ENCODE data around the gene AHSP. TPM values are rescaled to one million over a fixed set of nuclear protein-coding genes. Genes with fewer than 3 reads are reported as not detected.

Gene AHSP
- total and polyA plus RNA-seq, 10 of the 15 experiments (the other 5 are each of a cell fraction or from before 2014, with no cell fraction given): not detected

- 0 out of 2 replicates have a peak, but pooled peaks cover 3% of the 10 kb centered on the region for H3K4me1 ChIP-seq (ENCODE audit: control insufficient read depth, insufficient read depth, low read length)
- H3K79me2 ChIP-seq (ENCODE audit: control insufficient read depth, insufficient read depth, low read length): no peaks in the 10 kb centered on the region
- ChIA-PET RAD21 (ENCODE audit: unreplicated experiment) (no interaction called here), SMC1A (ENCODE audit: uncharacterized antibody, unreplicated experiment) (no interaction called here), CTCF (no interaction called here), POLR2A (interaction anchor here (1.0 kb wide), 1 partner anchor 21 kb away, joined by 3 read pairs; the partner anchor contains the start of gene RUSF1)
- intact Hi-C loops (cut with micrococcal nuclease; ENCODE audit: unreplicated experiment) (no loop called here), in situ Hi-C loops (cut with MboI) (no loop called here)
- no peak for FAIRE-seq
- H3K9me3 ChIP-seq (replicated peaks; ENCODE audit: control insufficient read depth, insufficient read depth, low read length): no peaks in the 10 kb centered on the region
- DNase-seq (ENCODE audit: low read depth, low spot score): no peak
- H3K4me2 ChIP-seq (ENCODE audit: control insufficient read depth, insufficient read depth): peak overlapping the region; percentile 93
- H3K9ac ChIP-seq (ENCODE audit: control insufficient read depth, insufficient read depth, low read length): no peak overlapping the region
- no peak overlapping the region for H3K27ac ChIP-seq (ENCODE audit: control insufficient read depth, insufficient read depth)
- no peaks in the 10 kb centered on the region; a peak in 3 of 4 replicates for H3K36me3 ChIP-seq (ENCODE audit: control insufficient read depth in 2 of 2, insufficient read depth in 2 of 2, low read length in 1 of 2)
- TF ChIP-seq CBX5 (IDR thresholded peaks at IDR 0.05; ENCODE audit: low read depth) (no peak), KDM1A (IDR thresholded peaks at IDR 0.05; ENCODE audit: borderline replicate concordance) (no peak), POLR2A (IDR thresholded peaks at IDR 0.05; ENCODE audit: low read depth, low read length) (no peak), IKZF2 (IDR thresholded peaks at IDR 0.05) (no peak), TCF7 (IDR thresholded peaks at IDR 0.05; ENCODE audit: borderline replicate concordance) (no peak), BCLAF1 (IDR thresholded peaks at IDR 0.05) (no peak), SKIL (IDR thresholded peaks at IDR 0.05; ENCODE audit: low read depth, poor library complexity, severe bottlenecking) (no peak), GATAD2B (conservative IDR thresholded peaks at IDR 0.05; ENCODE audit: low read depth) (no peak), E2F4 (IDR thresholded peaks at IDR 0.05; ENCODE audit: low read depth, low read length) (no peak), CHD1 (IDR thresholded peaks at IDR 0.05; ENCODE audit: low read depth, low read length) (no peak), BMI1 (IDR thresholded peaks at IDR 0.05; ENCODE audit: borderline replicate concordance) (no peak), TBL1XR1 (IDR thresholded peaks at IDR 0.05; ENCODE audit: low read depth, low read length) (no peak), ETV6 (conservative IDR thresholded peaks at IDR 0.05 in 1 of 2, IDR thresholded peaks at IDR 0.05 in 1 of 2; ENCODE audit: borderline replicate concordance in 1 of 2, low read depth in 1 of 2) (no peak), CREB1 (IDR thresholded peaks at IDR 0.05; ENCODE audit: low read depth) (no peak)
- TF ChIP-seq, protein P1, sequence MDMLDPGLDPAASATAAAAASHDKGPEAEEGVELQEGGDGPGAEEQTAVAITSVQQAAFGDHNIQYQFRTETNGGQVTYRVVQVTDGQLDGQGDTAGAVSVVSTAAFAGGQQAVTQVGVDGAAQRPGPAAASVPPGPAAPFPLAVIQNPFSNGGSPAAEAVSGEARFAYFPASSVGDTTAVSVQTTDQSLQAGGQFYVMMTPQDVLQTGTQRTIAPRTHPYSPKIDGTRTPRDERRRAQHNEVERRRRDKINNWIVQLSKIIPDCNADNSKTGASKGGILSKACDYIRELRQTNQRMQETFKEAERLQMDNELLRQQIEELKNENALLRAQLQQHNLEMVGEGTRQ (IDR thresholded peaks at IDR 0.05; ENCODE audit: borderline replicate concordance, low read depth, low read length): no peak
- 33% methylated on average over 48 of the region's 48 CpGs for WGBS (ENCODE audit: insufficient coverage, insufficient replicate concordance, low lambda C conversion rate, missing lambda C conversion rate)
- H2AFZ ChIP-seq (ENCODE audit: control insufficient read depth, low read depth, low read length): peak overlapping the region; percentile 61
- no peaks in the 10 kb centered on the region for H4K20me1 ChIP-seq (ENCODE audit: control insufficient read depth, insufficient read depth)
- H3K27me3 ChIP-seq (replicated peaks in 1 of 2; ENCODE audit: control insufficient read depth in 2 of 2, insufficient read depth in 2 of 2, low read length in 1 of 2): no peaks in the 10 kb centered on the region; a peak in 1 of 4 replicates
- BruUV-seq (replicated peaks): no TSS peak
- no peak for ATAC-seq
- peak overlapping the region; percentile 52; the same call in 1 of the 2 replicates for H3K4me3 ChIP-seq
These were observed 40.5 kb upstream of the AHSP start for GRCh38 chr16:31487071-31487719.

Data from GM12878 (cell line).